Neural cell (in vitro differentiated cells): ENCODE results near the gene HTD2. TPM values are rescaled to one million over a fixed set of nuclear protein-coding genes. Genes with fewer than 3 reads are reported as not detected.

Experiments
- H2AFZ ChIP-seq: fragments of 200-600, 300-800 bp; sonication (generic), shearing (Covaris generic); 2 replicates; pipeline ENCODE4 v1.6.0; 2014; ENCODE audit warnings: low read depth, mild to moderate bottlenecking, antibody characterized with exemption, low read length, moderate library complexity
- H3F3A ChIP-seq: fragments of 200-600 bp; shearing (Covaris generic); 2 replicates; pipeline ENCODE4 v1.6.1; 2016; ENCODE audit warnings: mild to moderate bottlenecking, moderate library complexity, mixed read lengths, antibody characterized with exemption, low read length; ENCODE audit not compliant: insufficient read depth, poor library complexity, severe bottlenecking
- H3K27ac ChIP-seq: fragments of 200-600, 300-800 bp; sonication (generic), shearing (Covaris generic); 2 replicates; pipeline ENCODE4 v1.5.1; 2014; ENCODE audit warnings: mild to moderate bottlenecking, low read length, moderate library complexity
- H3K27me3 ChIP-seq: fragments of 300-800, 200-600 bp; sonication (generic), shearing (Covaris generic); 2 replicates; pipeline ENCODE4 v1.6.0; 2014; ENCODE audit warnings: mild to moderate bottlenecking, low read depth, low read length, moderate library complexity; ENCODE audit not compliant: insufficient read depth
- H3K36me3 ChIP-seq: fragments of 300-800, 200-600 bp; sonication (generic), shearing (Covaris generic); 2 replicates; pipeline ENCODE4 v1.5.1; 2014; ENCODE audit warnings: mild to moderate bottlenecking, antibody characterized with exemption, low read length, moderate library complexity; ENCODE audit not compliant: insufficient read depth
- H3K4me2 ChIP-seq: fragments of 300-800, 200-600 bp; sonication (generic), shearing (Covaris generic); 2 replicates; pipeline ENCODE4 v1.6.0; 2014; ENCODE audit warnings: mild to moderate bottlenecking, low read length
- H3K4me3 ChIP-seq: fragments of 300-800, 200-600 bp; sonication (generic), shearing (Covaris generic); 2 replicates; pipeline ENCODE4 v1.5.1; 2014; ENCODE audit warnings: mild to moderate bottlenecking, low read length, moderate library complexity
- H3K79me2 ChIP-seq: fragments of 200-600 bp; shearing (Covaris generic); replicated peaks from 2 replicates; pipeline ENCODE4 v1.6.0; 2014; ENCODE audit warnings: mild to moderate bottlenecking, low read length, moderate library complexity; ENCODE audit not compliant: insufficient read depth
- H3K9ac ChIP-seq: fragments of 300-800, 200-600 bp; sonication (generic), shearing (Covaris generic); 2 replicates; pipeline ENCODE4 v1.6.1; 2016; ENCODE audit warnings: mild to moderate bottlenecking, low read length, mixed read lengths
- H3K9me2 ChIP-seq: fragments of 200-600 bp; shearing (Covaris generic); 2 replicates; pipeline ENCODE4 v1.6.1; 2016; ENCODE audit warnings: mild to moderate bottlenecking, low read length, mixed read lengths; ENCODE audit not compliant: insufficient read depth
- H3K9me3 ChIP-seq: fragments of 200-600, 300-800 bp; sonication (generic), shearing (Covaris generic); 2 replicates; pipeline ENCODE4 v1.6.1; 2016; ENCODE audit warnings: mild to moderate bottlenecking, mixed run types, low read length, moderate library complexity, mixed read lengths
- H4K20me1 ChIP-seq: fragments of 200-600 bp; shearing (Covaris generic); 2 replicates; pipeline ENCODE4 v1.6.1; 2016; ENCODE audit warnings: mild to moderate bottlenecking, mixed run types; ENCODE audit not compliant: insufficient read depth
- CTCF ChIP-seq: fragments of 450-650 bp; IDR thresholded peaks from 2 replicates; pipeline ENCODE4 v1.5.1; 2014; ENCODE audit warnings: antibody characterized with exemption, mild to moderate bottlenecking, moderate library complexity; ENCODE audit not compliant: poor library complexity, severe bottlenecking
- EP300 ChIP-seq: fragments of 450-650 bp; conservative IDR thresholded peaks from 2 replicates; pipeline ENCODE4 v1.6.1; 2014; ENCODE audit warnings: antibody characterized with exemption, mild to moderate bottlenecking, moderate library complexity; ENCODE audit not compliant: poor library complexity, severe bottlenecking
- EZH2 ChIP-seq: fragments of 200-600, 300-800 bp; shearing (Covaris generic), sonication (generic); IDR thresholded peaks from 2 replicates; pipeline ENCODE4 v1.6.1; 2014; ENCODE audit warnings: antibody characterized with exemption, low read length, borderline replicate concordance, mild to moderate bottlenecking; ENCODE audit not compliant: insufficient read depth, poor library complexity, severe bottlenecking
- MXI1 ChIP-seq: fragments of 450-650 bp; conservative IDR thresholded peaks from 2 replicates; pipeline ENCODE4 v1.6.1; 2014; ENCODE audit warnings: antibody characterized with exemption, mild to moderate bottlenecking; ENCODE audit not compliant: poor library complexity, severe bottlenecking
- POLR2AphosphoS5 ChIP-seq: IDR thresholded peaks from 2 replicates; pipeline ENCODE4 v1.6.1; 2012
- RAD21 ChIP-seq: fragments of 450-650 bp; conservative IDR thresholded peaks from 2 replicates; pipeline ENCODE4 v1.6.1; 2014; ENCODE audit warnings: antibody characterized with exemption, mild to moderate bottlenecking, moderate library complexity
- SMC3 ChIP-seq: fragments of 450-650 bp; conservative IDR thresholded peaks from 2 replicates; pipeline ENCODE4 v1.6.1; 2014; ENCODE audit warnings: antibody characterized with exemption, mild to moderate bottlenecking, moderate library complexity; ENCODE audit not compliant: poor library complexity
- TAF1 ChIP-seq: IDR thresholded peaks from 2 replicates; pipeline ENCODE4 v1.6.1; 2012; ENCODE audit warnings: low read depth
- polyA plus RNA-seq: library from polyadenylated mRNA; depleted of rRNA; stranded (reverse); fragments of >200 nt; gene quantifications from 2 replicates; pipeline ENCODE4 v1.2.3, GENCODE V29; 2014
- TF ChIP-seq, protein P1 (sequence below): IDR thresholded peaks from 2 replicates; pipeline ENCODE4 v1.6.1; 2012; ENCODE audit warnings: borderline replicate concordance

HTD2 gene
- polyA plus RNA-seq, 1 donor from 2014 or later = 19.0 TPM

- H3K79me2 ChIP-seq = no peaks in the 10 kb centered on the region
- TF ChIP-seq SMC3 (no peak), POLR2AphosphoS5 (no peak), MXI1 (no peak)
- H3K27ac ChIP-seq = no peak overlapping the region
- H3F3A ChIP-seq = no peaks in the 10 kb centered on the region
- no peaks in the 10 kb centered on the region for H3K36me3 ChIP-seq
- H3K4me2 ChIP-seq = no peak overlapping the region
- H3K4me3 ChIP-seq = no peak overlapping the region
- H3K9me3 ChIP-seq = no peaks in the 10 kb centered on the region
- no peak overlapping the region for H2AFZ ChIP-seq
- no peak overlapping the region for H3K9ac ChIP-seq
- no peaks in the 10 kb centered on the region for H3K9me2 ChIP-seq
- H3K27me3 ChIP-seq = no peaks in the 10 kb centered on the region
- H4K20me1 ChIP-seq = no peaks in the 10 kb centered on the region
Observed at GRCh38 chr3:58352626-58353025, 46.3 kb downstream of the HTD2 start.

DNA sequence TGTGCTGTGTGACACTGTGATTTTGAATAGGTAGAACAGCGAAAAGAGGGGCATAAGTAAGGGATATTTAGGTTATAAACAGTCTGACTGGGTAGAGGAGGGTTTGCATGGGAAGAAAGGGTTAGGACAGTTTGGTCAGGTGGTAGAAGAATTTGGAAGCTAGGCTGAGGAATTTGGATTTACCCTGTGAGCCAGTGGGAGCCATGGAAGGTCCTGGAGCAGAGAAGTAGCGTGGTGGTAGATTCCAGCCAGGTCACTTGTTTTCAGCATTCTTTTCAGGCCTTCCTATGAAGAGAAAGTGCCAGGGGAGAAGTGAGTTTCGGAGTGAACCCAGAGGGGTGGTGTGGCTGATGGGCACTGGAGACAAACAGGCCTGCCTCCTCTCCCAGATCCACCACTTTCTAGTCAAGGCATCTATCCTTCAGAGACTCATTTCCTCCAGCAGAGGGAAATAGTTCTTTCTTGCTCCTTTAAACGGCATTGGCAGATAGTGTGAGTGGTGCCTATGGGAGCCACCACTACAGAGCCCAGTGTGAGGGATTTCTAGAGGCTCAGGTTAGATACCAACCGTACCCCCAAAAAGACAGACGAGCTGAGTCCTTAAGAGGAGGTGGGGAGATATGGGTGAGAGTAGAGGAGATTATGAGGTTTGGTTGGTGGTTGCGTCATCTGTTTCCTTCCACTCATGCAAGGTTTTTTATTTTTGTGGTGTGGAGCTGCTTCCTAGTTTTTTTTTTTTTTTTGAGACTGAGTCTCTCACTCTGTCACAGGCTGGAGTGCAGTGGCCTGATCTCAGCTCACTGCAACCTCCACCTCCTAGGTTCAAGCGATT lies 47.6 kb downstream of the HTD2 start:
- no peak overlapping the region for H3K27ac ChIP-seq
- no peak overlapping the region for H3K4me3 ChIP-seq
- TF ChIP-seq EP300 (no peak), POLR2AphosphoS5 (no peak), SMC3 (no peak), EZH2 (no peak)
- H3K4me2 ChIP-seq = no peak overlapping the region
- no peaks in the 10 kb centered on the region for H3K79me2 ChIP-seq
- no peak overlapping the region for H3K9ac ChIP-seq
- no peaks in the 10 kb centered on the region for H3K9me3 ChIP-seq
- H4K20me1 ChIP-seq = no peaks in the 10 kb centered on the region
- no peaks in the 10 kb centered on the region for H3F3A ChIP-seq
- no peaks in the 10 kb centered on the region for H3K36me3 ChIP-seq
- H3K9me2 ChIP-seq = no peaks in the 10 kb centered on the region
- H3K27me3 ChIP-seq = no peaks in the 10 kb centered on the region
- no peak overlapping the region for H2AFZ ChIP-seq

GRCh38 chr3:58355179-58355578 lies 48.9 kb downstream of the HTD2 start:
- no peaks in the 10 kb centered on the region for H3K9me2 ChIP-seq
- no peaks in the 10 kb centered on the region for H3F3A ChIP-seq
- H3K79me2 ChIP-seq = no peaks in the 10 kb centered on the region
- no peaks in the 10 kb centered on the region for H3K27me3 ChIP-seq
- H3K4me2 ChIP-seq = no peak overlapping the region
- H3K9ac ChIP-seq = no peak overlapping the region
- H3K9me3 ChIP-seq = no peaks in the 10 kb centered on the region
- H3K4me3 ChIP-seq = no peak overlapping the region
- H4K20me1 ChIP-seq = no peaks in the 10 kb centered on the region
- no peaks in the 10 kb centered on the region for H3K36me3 ChIP-seq
- no peak for TF ChIP-seq TAF1
- no peak for TF ChIP-seq POLR2AphosphoS5
- no peak for TF ChIP-seq EP300
- TF ChIP-seq SMC3 = no peak
- TF ChIP-seq, protein P1, sequence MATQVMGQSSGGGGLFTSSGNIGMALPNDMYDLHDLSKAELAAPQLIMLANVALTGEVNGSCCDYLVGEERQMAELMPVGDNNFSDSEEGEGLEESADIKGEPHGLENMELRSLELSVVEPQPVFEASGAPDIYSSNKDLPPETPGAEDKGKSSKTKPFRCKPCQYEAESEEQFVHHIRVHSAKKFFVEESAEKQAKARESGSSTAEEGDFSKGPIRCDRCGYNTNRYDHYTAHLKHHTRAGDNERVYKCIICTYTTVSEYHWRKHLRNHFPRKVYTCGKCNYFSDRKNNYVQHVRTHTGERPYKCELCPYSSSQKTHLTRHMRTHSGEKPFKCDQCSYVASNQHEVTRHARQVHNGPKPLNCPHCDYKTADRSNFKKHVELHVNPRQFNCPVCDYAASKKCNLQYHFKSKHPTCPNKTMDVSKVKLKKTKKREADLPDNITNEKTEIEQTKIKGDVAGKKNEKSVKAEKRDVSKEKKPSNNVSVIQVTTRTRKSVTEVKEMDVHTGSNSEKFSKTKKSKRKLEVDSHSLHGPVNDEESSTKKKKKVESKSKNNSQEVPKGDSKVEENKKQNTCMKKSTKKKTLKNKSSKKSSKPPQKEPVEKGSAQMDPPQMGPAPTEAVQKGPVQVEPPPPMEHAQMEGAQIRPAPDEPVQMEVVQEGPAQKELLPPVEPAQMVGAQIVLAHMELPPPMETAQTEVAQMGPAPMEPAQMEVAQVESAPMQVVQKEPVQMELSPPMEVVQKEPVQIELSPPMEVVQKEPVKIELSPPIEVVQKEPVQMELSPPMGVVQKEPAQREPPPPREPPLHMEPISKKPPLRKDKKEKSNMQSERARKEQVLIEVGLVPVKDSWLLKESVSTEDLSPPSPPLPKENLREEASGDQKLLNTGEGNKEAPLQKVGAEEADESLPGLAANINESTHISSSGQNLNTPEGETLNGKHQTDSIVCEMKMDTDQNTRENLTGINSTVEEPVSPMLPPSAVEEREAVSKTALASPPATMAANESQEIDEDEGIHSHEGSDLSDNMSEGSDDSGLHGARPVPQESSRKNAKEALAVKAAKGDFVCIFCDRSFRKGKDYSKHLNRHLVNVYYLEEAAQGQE = no peak
- no peak for TF ChIP-seq RAD21
- TF ChIP-seq MXI1 = no peak
- no peak for TF ChIP-seq CTCF
- no peak for TF ChIP-seq EZH2
- H3K27ac ChIP-seq = no peak overlapping the region
- no peak overlapping the region for H2AFZ ChIP-seq
